GM21529 (cell line): ENCODE data around the gene TM6SF1.
A peak's percentile ranks its signal among the peaks of the same experiment; 100 is the strongest.
"Not testable (repeated sequence)": the region's sequence is repeated elsewhere in the genome, so short reads cannot be mapped to it uniquely, and the experiment has no call there.

Source experiments
- ATAC-seq: cut with Tn5 transposase; IDR thresholded peaks from one replicate; pipeline ENCODE4 v1.9.1; 2021; ENCODE audit not compliant: unreplicated experiment

The TM6SF1 gene

GRCh38 chr15:83115410-83115809 lies 8.0 kb downstream of the TM6SF1 start:
- no peak for ATAC-seq

- ATAC-seq = peak; percentile 75
Measured at GRCh38 chr15:83115831-83116565, 8.6 kb downstream of the TM6SF1 start.

- no peak for ATAC-seq
Measured at GRCh38 chr15:83118291-83118827, 10.9 kb downstream of the TM6SF1 start.

GRCh38 chr15:83118968-83119367 lies 11.5 kb downstream of the TM6SF1 start:
- ATAC-seq = no peak

GRCh38 chr15:83119968-83120581 lies 12.6 kb downstream of the TM6SF1 start:
- no peak for ATAC-seq

GRCh38 chr15:83123529-83123928 lies 16.1 kb downstream of the TM6SF1 start:
- no peak for ATAC-seq

GRCh38 chr15:83127547-83128150 lies 20.2 kb downstream of the TM6SF1 start:
- ATAC-seq = no peak

GRCh38 chr15:83129791-83130190 lies 22.3 kb downstream of the TM6SF1 start:
- no peak for ATAC-seq

- no peak for ATAC-seq
Measured at GRCh38 chr15:83132861-83133523, 25.5 kb downstream of the TM6SF1 start.

GRCh38 chr15:83142151-83142550 lies 34.7 kb downstream of the TM6SF1 start:
- ATAC-seq = not testable (repeated sequence)

- ATAC-seq = no peak
Measured at GRCh38 chr15:83144771-83145170, 37.3 kb downstream of the TM6SF1 start.

- no peak for ATAC-seq
Measured at GRCh38 chr15:83153288-83153687, 45.8 kb downstream of the TM6SF1 start.

- no peak for ATAC-seq
Measured at GRCh38 chr15:83155942-83156341, 48.5 kb downstream of the TM6SF1 start.

GRCh38 chr15:83158393-83158792 lies 50.9 kb downstream of the TM6SF1 start:
- no peak for ATAC-seq

- ATAC-seq = no peak
Measured at GRCh38 chr15:83160741-83161140, 53.3 kb downstream of the TM6SF1 start.

- no peak for ATAC-seq
Measured at GRCh38 chr15:83163032-83163431, 55.6 kb downstream of the TM6SF1 start.

- ATAC-seq = no peak
Measured at GRCh38 chr15:83164111-83164770, 56.8 kb downstream of the TM6SF1 start.

- no peak for ATAC-seq
Measured at GRCh38 chr15:83164771-83165404, 57.4 kb downstream of the TM6SF1 start.

GRCh38 chr15:83166218-83166617 lies 58.8 kb downstream of the TM6SF1 start:
- ATAC-seq = no peak

GRCh38 chr15:83166830-83167229 lies 59.4 kb downstream of the TM6SF1 start:
- ATAC-seq = no peak
